ENCODE data around the gene PARP11. TPM values are rescaled to one million over a fixed set of nuclear protein-coding genes. Genes with fewer than 3 reads are reported as not detected.

The PARP11 gene
- total and polyA plus RNA-seq, 2 of the 8 experiments (the other 6 are each of a cell fraction or from before 2014, with no cell fraction given) = 4.2 to 13.3 TPM

- no peak overlapping the region for H3K23ac ChIP-seq (ENCODE audit: insufficient read length)
- ChIA-PET POLR2A (ENCODE audit: partially characterized antibody) (no interaction called here), CTCF (ENCODE audit: partially characterized antibody) (interaction anchor here (1.3 kb wide), 1 partner anchor 48 kb away, joined by 3 read pairs; no protein-coding TSS in a partner anchor)
- no peak overlapping the region for H3K56ac ChIP-seq (replicated peaks; ENCODE audit: insufficient read length, low read depth, low read length)
- H3K9ac ChIP-seq (replicated peaks in 1 of 4; ENCODE audit: extremely low read depth in 1 of 4, low read depth in 3 of 4, low read length in 3 of 4) = no peak overlapping the region
- H2BK5ac ChIP-seq (ENCODE audit: low read depth, low read length) = no peak overlapping the region
- H2BK20ac ChIP-seq (ENCODE audit: low read length) = no peak overlapping the region
- no peaks in the 10 kb centered on the region for H3K4me1 ChIP-seq (replicated peaks in 1 of 4; ENCODE audit: control insufficient read depth in 3 of 4, insufficient read depth in 4 of 4, low read length in 3 of 4)
- no peak overlapping the region for H3K27ac ChIP-seq (ENCODE audit: low read depth, low read length)
- H3K36me3 ChIP-seq (ENCODE audit: control insufficient read depth in 2 of 4, insufficient read depth in 4 of 4, low read length in 3 of 4) = no peaks in the 10 kb centered on the region; a peak in 1 of 8 replicates
- no peak overlapping the region for H4K91ac ChIP-seq (replicated peaks; ENCODE audit: insufficient read length, low read length)
- no peak for FAIRE-seq
- no peak overlapping the region for H2BK120ac ChIP-seq (replicated peaks; ENCODE audit: low read depth, low read length)
- H3K79me1 ChIP-seq (ENCODE audit: low read depth, low read length) = no peaks in the 10 kb centered on the region
- no peak overlapping the region for H4K8ac ChIP-seq (ENCODE audit: extremely low read depth, insufficient read depth, low read length)
- no peak overlapping the region for H4K5ac ChIP-seq (ENCODE audit: insufficient read length, low read depth, low read length)
- no peaks in the 10 kb centered on the region for H4K20me1 ChIP-seq (replicated peaks in 1 of 2; ENCODE audit: control insufficient read depth in 1 of 2, insufficient read depth in 2 of 2, low read length in 2 of 2)
- no peak overlapping the region for H2BK15ac ChIP-seq (ENCODE audit: low read length)
- no peak overlapping the region for H3K14ac ChIP-seq (ENCODE audit: insufficient read length)
- TF ChIP-seq CREB1 (IDR thresholded peaks at IDR 0.05) = no peak
- no peak for TF ChIP-seq SP1 (IDR thresholded peaks at IDR 0.05; ENCODE audit: low read depth, low read length)
- TF ChIP-seq ASH2L (IDR thresholded peaks at IDR 0.05; ENCODE audit: low read length) = no peak
- no peak for TF ChIP-seq POU5F1 (IDR thresholded peaks at IDR 0.05; ENCODE audit: low read depth, low read length)
- no peak for TF ChIP-seq BRCA1 (IDR thresholded peaks at IDR 0.05; ENCODE audit: low read depth, low read length)
- no peak for TF ChIP-seq ATF3 (IDR thresholded peaks at IDR 0.05; ENCODE audit: insufficient read depth, low read depth, low read length)
- no peak for TF ChIP-seq USF2 (IDR thresholded peaks at IDR 0.05; ENCODE audit: low read length)
- no peak for TF ChIP-seq KDM1A (IDR thresholded peaks at IDR 0.05; ENCODE audit: borderline replicate concordance, low read length)
- H3K4ac ChIP-seq (replicated peaks; ENCODE audit: insufficient read length, low read depth, low read length) = no peak overlapping the region
- 96% methylated on average over 6 of the region's 6 CpGs; no CpG with 5 or more reads in 1 of the 2 experiments for WGBS, 2 experiments (ENCODE audit: extremely low coverage in 1 of 2, insufficient coverage in 1 of 2, insufficient read length in 1 of 2, insufficient replicate concordance in 2 of 2, low coverage in 1 of 2, low lambda C conversion rate in 2 of 2, missing lambda C conversion rate in 1 of 2)
- H3K23me2 ChIP-seq (ENCODE audit: low read depth, low read length) = no peaks in the 10 kb centered on the region
- no peak overlapping the region for H2BK12ac ChIP-seq (ENCODE audit: low read depth, low read length)
- no peak overlapping the region for H3K4me2 ChIP-seq (ENCODE audit: insufficient read depth in 1 of 2, low read depth in 2 of 2, low read length in 2 of 2)
- DNase-seq (ENCODE audit: low read depth in 1 of 2, low spot score in 2 of 2) = no peak
- no peak overlapping the region for H3K18ac ChIP-seq (ENCODE audit: extremely low read depth, low read length)
- peaks cover 0 to 10% of the 10 kb centered on the region in 2 experiments; a peak in 2 of 4 replicates for H3K79me2 ChIP-seq (ENCODE audit: control insufficient read depth in 1 of 2, insufficient read depth in 2 of 2, low read length in 2 of 2)
- no peak overlapping the region for H3K4me3 ChIP-seq (ENCODE audit: extremely low read depth in 1 of 4, insufficient read depth in 2 of 4, low read depth in 3 of 4, low read length in 4 of 4)
- no peak overlapping the region for H2AFZ ChIP-seq (ENCODE audit: low read length)
- no peak overlapping the region for H2AK5ac ChIP-seq (ENCODE audit: low read depth, low read length)
- H3K27me3 ChIP-seq (replicated peaks in 1 of 4; ENCODE audit: control insufficient read depth in 3 of 4, extremely low read depth in 1 of 4, insufficient read depth in 3 of 4, low read length in 3 of 4) = no peaks in the 10 kb centered on the region
- peaks cover 3 to 6% of the 10 kb centered on the region in 2 experiments; a peak in 1 of 4 replicates for H3K9me3 ChIP-seq (ENCODE audit: insufficient read depth in 2 of 2, low read depth in 1 of 2, low read length in 1 of 2)
Measured at GRCh38 chr12:3863756-3864155, 9.4 kb downstream of the PARP11 start.
